GM19025 (cell line): Measurements from ENCODE around the gene SLC2A1.
"Not testable (repeated sequence)": the region's sequence is repeated elsewhere in the genome, so short reads cannot be mapped to it uniquely, and the experiment has no call there.

Source experiments
- ATAC-seq: cut with Tn5 transposase; IDR thresholded peaks from one replicate; pipeline ENCODE4 v1.9.1; 2021; ENCODE audit warnings: mild to moderate bottlenecking, low read depth, moderate library complexity; ENCODE audit not compliant: unreplicated experiment

SLC2A1 gene

DNA sequence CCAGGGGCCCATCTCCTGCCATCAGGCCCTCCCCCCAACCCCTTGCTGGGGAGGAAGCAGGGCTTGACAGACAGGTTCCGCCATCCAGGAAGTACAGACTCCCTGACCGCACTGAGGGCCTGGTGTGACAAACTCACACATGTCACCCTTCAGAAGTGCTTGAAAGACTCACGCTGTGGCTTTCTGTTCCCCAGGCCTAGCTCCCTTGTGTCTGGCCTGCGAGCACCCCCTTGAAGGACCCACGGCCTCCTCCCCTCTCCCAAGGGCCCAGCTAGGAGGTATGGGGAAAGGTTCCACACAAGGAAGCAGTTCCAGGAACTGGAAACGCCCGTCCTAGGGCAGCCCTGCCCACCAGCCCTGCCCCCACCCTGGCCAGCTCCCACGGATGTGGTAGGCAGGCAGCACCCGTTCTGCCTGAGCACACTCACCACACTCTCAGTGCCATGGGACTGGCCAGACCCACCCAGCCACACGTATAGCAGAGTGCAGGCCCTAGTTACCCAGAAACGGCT lies 26.7 kb downstream of the SLC2A1 start:
- ATAC-seq = peak; percentile 59

GRCh38 chr1:42931108-42931539 lies 27.5 kb downstream of the SLC2A1 start:
- ATAC-seq = no peak

- no peak for ATAC-seq
Measured at GRCh38 chr1:42930178-42931107, 28.2 kb downstream of the SLC2A1 start.

DNA sequence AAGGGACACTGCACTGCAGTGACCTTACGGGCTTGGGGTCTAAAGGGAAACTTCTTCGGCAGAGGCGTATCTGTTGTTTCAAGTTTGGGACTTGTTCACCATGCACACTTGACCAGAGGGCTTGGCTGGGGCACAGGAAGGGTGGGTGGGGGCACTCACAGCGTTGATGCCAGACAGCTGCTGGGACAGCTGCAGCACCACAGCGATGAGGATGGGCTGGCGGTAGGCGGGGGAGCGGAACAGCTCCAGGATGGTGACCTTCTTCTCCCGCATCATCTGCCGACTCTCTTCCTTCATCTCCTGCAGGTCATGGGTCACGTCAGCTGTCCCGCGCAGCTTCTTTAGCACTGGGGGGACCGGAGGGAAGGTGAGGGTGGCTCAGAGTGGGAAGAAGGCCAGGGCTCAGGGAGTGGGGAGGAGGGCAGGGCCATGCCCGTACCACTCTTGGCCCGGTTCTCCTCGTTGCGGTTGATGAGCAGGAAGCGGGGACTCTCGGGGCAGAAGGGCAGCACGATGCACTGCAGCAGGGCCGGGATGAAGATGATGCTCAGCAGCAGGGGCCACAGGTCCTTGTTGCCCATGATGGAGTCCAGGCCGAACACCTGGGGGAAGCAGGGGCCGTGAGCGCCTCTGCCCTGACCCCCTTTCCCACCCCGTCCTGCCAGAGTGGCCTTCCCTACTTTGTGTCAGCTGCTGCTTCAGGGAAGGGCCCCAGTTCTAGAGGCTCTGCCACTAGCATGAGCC lies 29.1 kb downstream of the SLC2A1 start:
- ATAC-seq = no peak

- no peak for ATAC-seq
Measured at GRCh38 chr1:42928859-42929258, 29.8 kb downstream of the SLC2A1 start.

- ATAC-seq = no peak
Measured at GRCh38 chr1:42927920-42928505, 30.7 kb downstream of the SLC2A1 start.

DNA sequence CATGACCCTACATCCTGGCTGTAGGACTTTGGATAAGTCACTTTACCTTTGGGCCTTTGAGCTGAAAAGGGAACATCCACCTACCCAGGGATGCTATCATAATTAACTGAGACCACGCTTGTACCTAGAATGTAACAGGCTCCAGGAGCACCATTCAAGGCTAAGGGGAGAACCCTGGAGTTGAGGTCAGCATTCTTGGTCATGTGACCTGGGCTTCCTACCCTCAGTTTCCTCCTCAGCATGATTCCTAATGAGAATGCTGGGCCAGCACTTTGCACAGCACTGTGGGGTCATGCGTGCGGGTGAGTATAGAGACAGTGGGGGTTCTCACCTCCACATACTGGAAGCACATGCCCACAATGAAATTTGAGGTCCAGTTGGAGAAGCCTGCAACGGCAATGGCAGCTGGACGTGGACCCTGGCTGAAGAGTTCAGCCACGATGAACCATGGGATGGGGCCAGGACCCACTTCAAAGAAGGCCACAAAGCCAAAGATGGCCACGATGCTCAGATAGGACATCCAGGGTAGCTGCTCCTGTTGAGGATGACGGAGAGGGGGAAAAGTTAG lies 31.3 kb downstream of the SLC2A1 start:
- no peak for ATAC-seq

- no peak for ATAC-seq
Measured at GRCh38 chr1:42926879-42927242, 31.8 kb downstream of the SLC2A1 start.

DNA sequence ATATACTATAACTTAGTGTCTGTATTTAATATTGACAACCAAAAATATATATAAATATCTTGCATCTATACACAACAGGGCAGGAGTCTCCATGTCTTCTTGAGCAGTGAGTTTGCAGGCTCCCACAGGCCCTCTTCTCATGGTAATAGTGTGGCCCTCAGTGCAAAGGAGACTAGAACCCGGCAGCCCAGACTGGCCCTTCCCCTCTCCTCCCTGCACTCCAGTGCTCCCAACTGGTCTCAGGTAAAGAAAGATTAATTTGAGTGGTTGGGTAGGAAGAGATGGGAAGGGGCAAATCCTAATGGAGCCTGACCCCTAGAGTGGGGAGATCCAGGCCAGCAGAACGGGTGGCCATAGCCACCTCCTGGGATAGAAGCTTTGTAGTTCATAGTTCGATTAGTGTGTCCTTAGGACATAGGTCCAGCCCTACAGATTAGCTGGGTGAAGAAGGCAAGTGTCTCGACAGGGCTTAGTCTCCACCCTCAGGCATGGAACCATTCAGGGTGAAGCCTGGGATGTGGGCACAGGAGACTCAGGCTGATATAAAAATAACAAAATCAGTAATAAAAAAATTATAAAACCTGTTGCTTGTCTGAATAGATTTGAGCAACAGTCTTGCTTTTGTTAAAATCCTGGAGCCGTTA lies 32.3 kb downstream of the SLC2A1 start:
- ATAC-seq = no peak

DNA sequence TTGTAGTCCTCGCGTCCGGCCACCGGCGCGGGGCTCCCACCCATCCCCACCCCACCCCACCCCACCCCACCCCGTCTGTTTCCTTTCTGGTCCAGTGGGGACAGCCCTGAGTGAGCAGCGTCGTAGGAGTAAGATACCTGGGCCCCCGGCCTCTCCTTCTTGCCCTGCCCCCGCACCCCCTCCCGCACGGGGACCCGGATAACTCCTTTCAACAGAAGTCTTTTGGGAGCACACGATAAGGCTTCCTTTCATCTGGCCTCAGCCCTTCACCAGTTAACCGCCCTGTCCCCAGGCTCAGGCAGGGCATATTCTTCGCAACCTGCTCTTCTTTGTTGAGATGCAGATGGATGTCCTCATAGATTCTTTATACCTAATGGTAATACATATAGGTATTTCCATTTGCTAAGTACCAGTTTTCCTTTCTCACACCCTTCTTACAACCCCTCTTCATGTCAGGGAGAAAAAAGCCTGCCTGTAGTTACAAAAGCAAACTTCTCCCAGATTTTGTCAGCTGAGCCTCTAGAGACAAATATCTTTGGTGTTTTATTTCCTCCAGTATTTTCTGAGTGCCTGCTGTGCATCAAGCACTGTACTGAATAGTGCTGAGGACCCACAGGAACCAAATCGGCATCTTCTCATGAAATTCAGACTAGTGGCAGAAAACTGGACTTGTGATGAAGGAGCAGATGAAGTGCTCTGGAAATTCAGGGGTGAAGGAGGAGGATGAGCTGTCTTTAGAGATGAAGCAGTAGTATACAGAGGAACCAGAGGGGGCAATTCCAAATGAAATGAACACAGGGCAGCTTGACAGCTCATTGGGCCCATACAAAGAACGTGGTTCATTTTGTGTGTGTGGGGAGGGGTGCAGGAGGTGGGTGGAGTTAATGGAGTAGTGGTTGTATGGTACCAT lies 33.6 kb downstream of the SLC2A1 start:
- ATAC-seq = no peak

DNA sequence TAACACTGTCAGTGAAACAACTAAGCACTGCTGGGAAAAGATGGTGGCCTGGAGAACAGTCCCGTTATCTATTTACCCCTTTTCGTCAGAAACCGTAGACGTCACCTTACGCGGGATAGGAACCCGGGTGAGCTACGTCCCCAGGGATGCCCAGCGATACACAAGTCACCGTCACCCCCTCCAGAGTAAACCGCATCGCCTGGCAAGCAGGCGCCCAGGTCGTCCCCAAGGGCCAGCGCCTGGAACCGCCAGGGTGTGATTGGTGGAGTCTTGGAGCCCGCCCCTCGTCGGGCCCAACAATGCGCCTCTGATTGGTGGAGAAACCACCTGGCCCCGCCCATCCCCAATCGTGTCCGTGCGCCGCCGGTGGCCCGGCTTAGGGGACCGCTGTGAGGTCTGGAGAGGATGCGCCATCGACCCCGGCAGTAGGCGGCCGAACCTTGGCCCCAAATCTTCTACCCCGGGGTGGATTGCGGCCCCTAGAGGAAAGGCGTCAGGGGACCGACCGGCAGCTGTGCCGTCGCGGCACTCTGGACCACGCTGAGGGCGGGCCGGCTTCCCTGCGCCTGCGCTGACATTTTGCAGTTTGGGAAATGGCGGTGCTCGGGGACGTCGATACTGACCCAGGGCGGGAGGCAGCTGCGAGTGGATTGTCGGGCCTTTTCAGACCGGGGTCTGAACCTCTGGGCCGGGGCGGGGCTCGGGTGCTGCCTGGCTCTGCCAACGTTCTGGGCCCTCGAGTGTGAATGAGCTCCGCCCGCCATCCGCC lies 34.4 kb downstream of the SLC2A1 start:
- peak; percentile 94 for ATAC-seq

- no peak for ATAC-seq
Measured at GRCh38 chr1:42923367-42924081, 35.1 kb downstream of the SLC2A1 start.

DNA sequence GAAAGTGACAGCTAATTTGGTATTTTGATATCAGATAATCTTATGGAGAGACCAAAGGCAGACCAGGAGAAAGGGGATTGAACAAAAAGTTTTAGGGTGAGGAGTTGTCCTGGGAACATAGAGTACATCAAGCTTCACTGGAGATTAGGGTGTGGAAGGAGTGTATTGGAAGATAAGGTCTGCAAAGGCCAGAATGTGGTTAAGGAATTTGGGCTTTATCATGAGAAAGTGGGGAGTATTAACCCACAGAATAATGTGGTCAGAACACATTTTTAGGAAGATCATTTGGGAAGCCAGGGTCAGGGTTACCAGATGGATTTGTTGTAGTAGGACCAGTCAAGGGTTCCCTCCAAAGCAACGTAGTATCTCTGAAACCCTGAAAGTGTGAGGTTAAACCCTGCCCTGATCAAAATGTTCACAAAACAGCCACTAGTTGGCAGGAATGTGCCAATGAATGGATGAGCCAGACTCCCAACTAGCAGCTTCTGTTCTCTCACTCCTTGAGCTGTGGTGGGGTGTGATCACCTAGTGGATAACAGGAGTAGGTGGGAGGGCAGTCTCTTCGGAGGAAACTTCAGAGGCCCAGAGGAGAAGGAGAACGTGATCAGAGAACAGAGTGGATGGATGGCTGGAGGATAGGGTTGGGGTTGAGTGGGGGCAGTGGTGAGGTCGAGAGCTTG lies 35.8 kb downstream of the SLC2A1 start:
- no peak for ATAC-seq

- ATAC-seq = no peak
Measured at GRCh38 chr1:42921769-42922168, 36.9 kb downstream of the SLC2A1 start.

DNA sequence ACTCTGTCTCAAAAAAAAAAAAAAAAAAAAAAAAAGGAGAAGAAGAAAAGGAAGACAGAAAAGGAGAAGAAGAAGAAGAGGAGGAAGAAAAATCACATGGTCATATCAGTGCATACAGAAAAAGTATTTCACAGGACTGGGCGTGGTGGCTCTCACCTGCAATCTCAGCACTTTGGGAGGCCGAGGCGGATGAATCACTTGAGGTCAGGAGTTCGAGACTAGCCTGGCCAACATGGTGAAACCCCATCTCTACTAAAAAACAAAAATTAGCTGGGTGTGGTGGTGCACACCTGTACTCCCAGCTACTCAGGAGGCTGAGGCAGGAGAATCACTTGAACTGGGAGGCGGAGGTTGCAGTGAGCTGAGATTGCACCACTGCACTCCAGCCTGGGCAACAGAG lies 39.0 kb downstream of the SLC2A1 start:
- ATAC-seq = not testable (repeated sequence)

GRCh38 chr1:42917241-42917495 lies 41.5 kb downstream of the SLC2A1 start:
- ATAC-seq = no peak

GRCh38 chr1:42915456-42915855 lies 43.2 kb downstream of the SLC2A1 start:
- ATAC-seq = no peak
